Left lobe of liver (tissue), 2 donors: ENCODE data around the gene SIGLEC6. TPM values are rescaled to one million over a fixed set of nuclear protein-coding genes. Genes with fewer than 3 reads are reported as not detected.

Source experiments
- ATAC-seq: fragments of 200-7000 bp; cut with Tn5 transposase; one replicate; pipeline ENCODE4 v1.9.1; 2020; ENCODE audit warnings: mild to moderate bottlenecking, moderate library complexity
- DNase-seq: peaks from one replicate; pipeline ENCODE4 v3.0.0-alpha.2; 2020; ENCODE audit warnings: low spot score
- total RNA-seq: library from RNA; stranded (reverse); gene quantifications from one replicate; pipeline ENCODE4 v1.2.1, GENCODE V29; 2021
- donor health status: DM: no; HTN: no; CAD: no; lungs with moderate emphysema.
- donor health status: DM: no; HTN: yes; CAD: no.

The SIGLEC6 gene
- total RNA-seq, result 0.20 TPM

DNA sequence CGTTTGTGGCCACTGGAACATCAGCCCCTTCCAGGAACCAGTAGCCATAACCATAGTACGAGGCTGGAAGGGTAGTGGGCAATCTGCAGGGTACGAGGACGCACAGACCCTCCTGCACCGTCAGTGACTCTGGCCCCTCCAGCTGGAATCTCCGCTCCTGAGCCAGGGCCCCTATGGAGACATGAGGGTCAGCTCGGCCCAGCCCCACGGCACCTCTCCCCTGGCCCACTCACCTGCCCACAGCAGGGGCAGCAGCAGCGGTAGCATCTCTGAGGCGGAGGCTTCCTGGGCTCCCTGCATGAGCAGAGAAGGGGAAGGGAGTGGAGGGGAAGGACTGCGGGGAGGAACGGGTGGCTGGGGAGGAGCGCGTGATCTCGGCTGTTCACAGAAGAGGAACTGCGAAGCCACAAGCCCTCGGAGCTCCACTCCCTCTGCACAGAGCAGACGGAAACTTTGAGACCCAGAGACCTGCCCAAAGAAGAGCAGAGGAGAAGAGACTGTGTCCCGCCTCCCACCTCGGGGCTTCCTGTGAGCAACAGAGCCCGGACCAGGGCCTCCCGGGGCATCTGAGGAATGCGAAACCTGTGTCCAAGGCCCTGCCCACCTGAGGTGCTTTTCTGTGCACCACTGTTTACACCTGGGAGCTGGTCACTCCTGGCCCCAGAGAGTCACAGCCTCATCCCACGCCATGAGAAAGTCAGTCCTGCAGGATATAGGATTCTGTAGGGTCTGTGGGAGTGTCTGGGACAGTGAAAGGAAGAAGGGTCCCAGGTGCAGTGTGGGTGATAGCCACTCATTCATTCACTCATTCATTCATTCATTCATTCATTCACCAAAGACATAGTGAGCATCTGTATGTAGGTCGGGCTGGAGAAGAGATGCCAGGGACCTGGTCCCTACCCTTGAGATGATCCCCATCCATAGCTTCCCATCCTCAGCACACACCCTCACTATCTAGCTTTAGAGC, at the start of gene SIGLEC6:
Gene SIGLEC6 (minus strand): TSS at position 322 of the 967 bp plus-strand sequence. CDS start 22 bp downstream, at position 300.
- no peak for DNase-seq
- peak; percentile 58 for ATAC-seq

DNA sequence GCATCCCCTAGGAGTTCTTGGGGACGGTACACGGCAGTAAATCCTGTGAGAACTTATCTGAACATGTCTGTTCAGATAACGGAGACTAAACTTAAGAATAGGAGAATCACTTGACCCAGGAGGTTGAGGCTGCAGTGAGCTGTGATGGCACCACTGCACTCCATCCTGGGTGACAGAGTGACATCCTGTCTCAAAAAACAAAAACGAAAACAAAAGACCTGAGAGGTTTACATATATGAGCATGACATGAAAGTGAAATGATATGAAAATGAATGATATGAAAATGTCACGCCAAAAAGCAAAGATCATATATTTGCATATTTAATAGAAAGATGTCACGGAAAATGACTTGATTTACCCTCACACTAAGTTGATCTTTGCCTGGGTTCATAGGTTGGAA, 45.4 kb upstream of the SIGLEC6 start:
- no peak for DNase-seq
- no peak for ATAC-seq

DNA sequence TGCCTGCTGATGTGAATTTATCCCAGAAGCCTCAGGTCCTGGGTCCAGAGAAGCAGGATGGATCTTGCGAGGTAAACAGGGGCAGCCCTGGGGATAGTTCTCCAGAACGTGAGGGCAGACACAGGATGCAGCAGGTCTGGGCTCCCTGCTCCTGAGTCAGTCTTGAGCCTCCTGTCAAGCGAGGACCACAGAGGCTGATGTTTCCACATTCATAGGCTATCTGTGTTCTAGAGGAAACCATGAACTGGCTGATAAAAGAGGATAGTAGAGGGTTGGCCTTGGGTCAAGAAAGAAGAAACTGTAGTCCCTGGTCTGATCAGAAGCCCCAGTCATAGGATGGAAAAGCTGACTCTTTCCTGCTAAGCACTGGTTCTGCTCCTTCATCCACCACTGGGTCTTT, 41.9 kb upstream of the SIGLEC6 start:
- DNase-seq (no peak), ATAC-seq (no peak)

GRCh38 chr19:51572908-51573307, 41.4 kb upstream of the SIGLEC6 start:
- DNase-seq, result no peak

GRCh38 chr19:51572410-51572809, 40.9 kb upstream of the SIGLEC6 start:
- no peak for ATAC-seq
- no peak for DNase-seq

More at GRCh38 chr19:51572908-51573307, 41.4 kb upstream of the SIGLEC6 start:
- ATAC-seq, result no peak

- DNase-seq (no peak), ATAC-seq (no peak)
Measured at GRCh38 chr19:51571599-51571998, 40.1 kb upstream of the SIGLEC6 start.

GRCh38 chr19:51570962-51571575, 39.6 kb upstream of the SIGLEC6 start, which contains the start of gene ZNF175:
TSS of gene ZNF175 (plus strand) at chr19:51571283. CDS start at chr19:51573330, 2,047 bp downstream.
- DNase-seq (peak; percentile 97), ATAC-seq (peak; percentile 100)

DNA sequence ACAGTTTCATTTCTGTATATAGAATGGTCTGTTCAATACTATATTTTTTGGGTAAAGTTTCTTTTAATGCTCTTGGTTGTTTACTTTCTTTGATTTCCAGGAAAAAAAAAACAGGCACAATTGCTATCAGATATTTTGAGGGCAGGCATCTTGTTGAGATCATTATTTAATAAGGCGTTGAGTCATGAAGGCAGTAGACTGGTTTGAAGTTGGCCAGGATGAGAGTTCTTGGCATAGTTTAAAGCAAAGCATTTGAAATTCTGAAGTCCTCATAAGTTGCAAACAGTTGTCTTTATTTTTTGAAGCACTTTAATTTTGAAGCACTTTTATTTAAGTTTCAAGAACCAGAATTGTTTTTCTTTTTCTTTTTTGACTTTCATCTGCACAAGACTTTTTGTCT, 37.0 kb upstream of the SIGLEC6 start:
- no peak for ATAC-seq
- no peak for DNase-seq

- DNase-seq (no peak), ATAC-seq (no peak)
Measured at GRCh38 chr19:51567583-51567982, 36.1 kb upstream of the SIGLEC6 start.

DNA sequence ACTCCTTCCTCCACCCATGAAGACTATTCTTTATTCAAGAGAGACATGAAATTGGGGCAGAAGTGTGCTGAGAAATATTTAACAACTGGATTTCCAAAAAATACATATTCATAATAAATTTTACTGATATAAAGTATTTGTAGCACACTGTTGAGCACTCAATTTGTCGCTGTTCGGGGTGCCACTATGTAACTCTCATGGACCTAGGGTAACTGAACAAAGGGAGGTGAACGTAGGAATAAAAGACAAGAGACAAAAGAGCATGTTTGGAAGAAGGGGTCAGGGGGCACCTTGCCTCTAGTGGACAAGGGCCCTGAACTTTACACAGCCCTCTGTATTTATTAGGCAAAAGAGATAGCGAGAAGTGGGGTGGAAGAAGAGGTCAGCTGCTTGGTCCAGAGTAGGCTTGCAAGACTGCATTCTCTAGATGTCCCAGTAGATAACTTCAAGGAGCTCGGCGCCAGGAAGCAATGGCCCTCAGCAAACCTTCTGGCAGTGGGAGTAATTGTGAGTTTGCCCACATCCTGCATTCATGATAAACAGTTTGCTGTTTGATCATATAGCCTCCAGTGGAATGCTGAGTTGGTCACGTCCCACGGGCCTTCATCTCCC, 35.1 kb upstream of the SIGLEC6 start:
- DNase-seq (no peak), ATAC-seq (no peak)

DNA sequence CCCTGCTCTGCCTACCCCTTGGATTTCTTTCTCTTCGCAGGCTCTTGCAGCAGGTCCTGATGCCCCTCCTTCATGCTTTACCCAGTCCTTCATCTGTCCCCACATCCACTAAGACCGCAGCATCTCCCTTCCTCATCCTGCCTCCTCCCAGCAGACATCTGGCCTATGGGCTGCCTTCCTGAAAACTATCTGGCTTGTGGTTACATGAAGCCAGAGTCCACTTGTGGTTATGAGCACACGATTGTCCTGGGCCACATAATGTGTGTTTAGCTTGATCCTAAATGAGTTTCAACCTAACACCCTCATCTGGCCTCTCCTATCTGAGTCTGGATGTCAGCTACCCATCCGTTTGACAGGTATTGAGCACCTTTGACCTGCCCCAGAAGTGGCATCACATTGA, 34.1 kb upstream of the SIGLEC6 start:
- ATAC-seq (no peak), DNase-seq (no peak)

DNA sequence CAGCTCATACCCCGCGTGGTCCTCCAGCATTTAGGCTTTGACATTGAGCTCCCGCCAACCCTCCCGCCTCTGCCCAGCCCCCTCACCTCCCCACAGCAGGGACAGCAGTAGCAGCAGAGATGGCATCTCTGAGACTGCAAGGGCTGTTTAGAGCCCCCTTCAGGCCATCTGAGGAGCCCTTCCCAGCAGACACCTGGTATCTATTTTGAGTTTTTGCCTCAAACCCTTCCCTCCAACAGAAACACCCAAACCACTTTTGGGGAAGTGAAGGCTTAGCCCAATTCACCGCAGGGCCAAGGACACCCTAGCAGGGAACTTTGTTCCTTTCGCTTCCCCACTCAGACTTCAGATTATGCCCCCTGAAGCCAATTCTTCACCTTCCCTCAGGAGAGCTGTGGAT, 33.3 kb upstream of the SIGLEC6 start:
- no peak for DNase-seq

DNA sequence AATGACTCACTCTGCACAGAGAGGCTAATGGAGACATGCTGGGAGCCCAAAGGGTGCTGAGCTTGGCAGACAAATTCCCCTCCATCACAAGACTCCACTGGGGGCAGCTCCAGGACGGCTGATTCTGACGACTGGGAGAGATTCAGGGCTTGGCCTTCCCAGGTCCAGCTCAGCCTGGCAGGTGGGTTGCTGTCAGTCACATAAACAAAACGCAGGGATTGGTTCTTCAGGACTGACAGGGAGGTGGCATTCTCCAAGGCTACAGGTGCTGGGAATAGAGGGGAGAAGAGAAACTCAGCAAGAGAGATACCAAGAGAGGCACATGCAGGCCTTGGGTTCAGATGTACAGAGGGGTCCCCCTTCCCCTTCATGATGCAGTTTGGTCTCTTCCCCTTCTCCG, 28.9 kb upstream of the SIGLEC6 start:
- ATAC-seq, result no peak

More for the DNA sequence above, 33.3 kb upstream of the SIGLEC6 start:
- no peak for ATAC-seq

GRCh38 chr19:51559240-51559639, 27.8 kb upstream of the SIGLEC6 start:
- ATAC-seq (no peak), DNase-seq (no peak)

More for the DNA sequence above, 28.9 kb upstream of the SIGLEC6 start:
- no peak for DNase-seq

GRCh38 chr19:51552996-51553725, 21.7 kb upstream of the SIGLEC6 start:
- peak; percentile 57 for DNase-seq
- ATAC-seq, result peak; percentile 88

DNA sequence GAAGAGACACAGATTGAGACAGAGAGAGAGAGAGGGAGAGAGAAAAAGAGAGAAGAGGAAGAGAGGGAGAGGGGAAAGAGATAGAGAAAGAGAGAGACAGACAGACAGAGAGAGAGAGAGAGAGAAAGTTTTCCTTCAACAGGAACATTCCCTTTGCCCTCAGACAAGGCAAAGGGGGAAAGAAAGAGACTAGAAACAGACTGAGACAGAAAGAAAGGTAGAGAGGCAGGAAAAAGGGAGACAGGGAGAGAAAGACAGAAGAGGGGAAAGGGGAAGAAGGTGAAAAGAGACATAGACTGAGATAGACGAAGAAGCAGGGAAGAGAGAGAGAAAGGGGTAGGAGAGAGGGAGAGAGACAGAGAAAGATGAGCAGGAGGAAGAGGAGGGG, 21.1 kb upstream of the SIGLEC6 start:
- ATAC-seq (no peak), DNase-seq (no peak)

GRCh38 chr19:51551673-51552432, 20.4 kb upstream of the SIGLEC6 start:
- no peak for DNase-seq
- ATAC-seq, result no peak

DNA sequence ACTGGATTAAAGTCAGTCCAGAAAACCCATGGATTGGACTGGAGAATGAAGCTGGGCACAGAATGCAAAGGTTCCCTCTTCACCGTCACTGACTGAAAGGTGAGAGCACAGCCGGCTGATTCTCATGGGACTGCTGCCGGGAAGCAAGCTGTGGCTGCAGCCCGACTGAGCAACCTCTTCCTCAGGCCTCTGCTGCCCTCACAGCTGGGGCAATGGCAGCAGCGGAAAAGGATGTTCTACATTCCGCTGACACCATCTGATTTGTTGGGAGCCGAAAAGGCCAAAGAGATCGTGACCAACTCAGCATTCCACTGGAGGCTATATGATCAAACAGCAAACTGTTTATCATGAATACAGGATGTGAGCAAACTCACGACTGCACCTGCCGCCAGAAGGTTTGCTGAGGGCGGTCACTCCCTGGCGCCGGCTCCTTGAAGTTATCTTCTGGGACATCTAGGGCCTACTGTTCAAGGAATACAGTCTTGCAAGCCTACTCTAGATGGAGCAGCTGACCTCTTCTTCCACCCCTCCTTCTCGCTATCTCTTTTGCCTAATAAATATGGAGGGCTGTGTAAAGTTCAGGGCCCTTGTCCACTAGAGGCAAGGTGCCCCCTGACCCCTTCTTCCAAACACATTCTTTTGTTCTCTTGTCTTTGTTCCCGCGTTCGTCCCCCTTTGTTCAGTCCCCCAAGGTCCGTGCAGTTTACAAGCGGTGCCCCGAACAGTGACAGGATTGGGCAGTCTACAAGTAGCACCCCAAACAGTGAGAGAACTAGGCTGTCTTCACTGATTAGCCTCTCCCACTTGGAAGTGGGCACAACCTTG, 19.6 kb upstream of the SIGLEC6 start:
- ATAC-seq, result no peak
- DNase-seq, result no peak
